Heart left ventricle (tissue), 13 donors: ENCODE measurements around the gene ATP6V0A1.
"Not testable (repeated sequence)": the region's sequence is repeated elsewhere in the genome, so short reads cannot be mapped to it uniquely, and the experiment has no call there.

Experiments
- POLR2A ChIP-seq, 2 donors: fragments of 450-650 bp; IDR thresholded peaks; one replicate each; pipeline ENCODE4 v1.6.1; 2017; ENCODE audit warnings: antibody characterized with exemption in 2 of 2, mild to moderate bottlenecking in 2 of 2, moderate library complexity in 2 of 2
- TF ChIP-seq, protein P1 (sequence below), 12 donors: fragments of 200-600 bp; sonication (generic) in 4 of 12; IDR thresholded peaks; one replicate each; pipeline versions ENCODE4 v1.5.0 to v1.8.0; 2018 to 2022; ENCODE audit warnings: antibody characterized with exemption in 12 of 12, mild to moderate bottlenecking in 5 of 12
- donor health status: ischemic (EF 13 %, LVEDD 7.1; RV severe dilation, severe dysfunction).
- donor health status: DM: no; HTN: yes; CAD: no.
- donor health status: DM: no; HTN: no; CAD: no.
- donor health status: ischemic (EF 25% LVEDD 6.9; RV normal size, moderate dysfunction).
- donor health status: ischemic (EF 25% LVEDD 5.7; RV mildly dilated, moderate dysfunction).
- donor health status: ischemic (EF 35%, LVEDD 5.7; RV mildly dilated, moderate dysfunction).
- donor health status: nonischemic (EF 11% LVEDD 7.7; RV severe dilation, severe dysfunction).
- donor health status: DM: yes; HTN: yes; CAD: no.
- donor health status: PGD.
- donor health status: ischemic (EF 29% LVEDD 5.4; RV normal size, mild dysfunction).
- donor health status: nonischemic (EF 23%, LVEDD 6.1; RV moderate dilation, normal function).

DNA sequence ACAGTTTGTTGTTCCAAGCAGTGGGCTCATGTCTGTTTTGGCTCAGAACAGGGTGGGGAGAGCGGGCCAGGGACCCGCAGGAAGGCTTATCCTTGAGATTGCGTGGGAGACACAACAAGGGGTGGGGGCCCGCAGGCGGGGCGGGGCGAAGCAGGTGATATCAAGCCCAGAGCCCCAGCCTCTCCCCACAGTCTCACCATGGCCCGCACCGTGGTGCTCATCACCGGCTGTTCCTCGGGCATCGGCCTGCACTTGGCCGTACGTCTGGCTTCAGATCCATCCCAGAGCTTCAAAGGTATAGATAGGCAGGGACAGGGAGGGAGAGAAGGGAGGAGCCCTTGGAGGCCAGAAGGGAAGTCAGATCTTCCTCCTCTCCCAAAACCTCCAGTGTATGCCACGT is 94.1 kb downstream of the ATP6V0A1 start, which contains the start of gene HSD17B1:
- TF ChIP-seq, protein P1, sequence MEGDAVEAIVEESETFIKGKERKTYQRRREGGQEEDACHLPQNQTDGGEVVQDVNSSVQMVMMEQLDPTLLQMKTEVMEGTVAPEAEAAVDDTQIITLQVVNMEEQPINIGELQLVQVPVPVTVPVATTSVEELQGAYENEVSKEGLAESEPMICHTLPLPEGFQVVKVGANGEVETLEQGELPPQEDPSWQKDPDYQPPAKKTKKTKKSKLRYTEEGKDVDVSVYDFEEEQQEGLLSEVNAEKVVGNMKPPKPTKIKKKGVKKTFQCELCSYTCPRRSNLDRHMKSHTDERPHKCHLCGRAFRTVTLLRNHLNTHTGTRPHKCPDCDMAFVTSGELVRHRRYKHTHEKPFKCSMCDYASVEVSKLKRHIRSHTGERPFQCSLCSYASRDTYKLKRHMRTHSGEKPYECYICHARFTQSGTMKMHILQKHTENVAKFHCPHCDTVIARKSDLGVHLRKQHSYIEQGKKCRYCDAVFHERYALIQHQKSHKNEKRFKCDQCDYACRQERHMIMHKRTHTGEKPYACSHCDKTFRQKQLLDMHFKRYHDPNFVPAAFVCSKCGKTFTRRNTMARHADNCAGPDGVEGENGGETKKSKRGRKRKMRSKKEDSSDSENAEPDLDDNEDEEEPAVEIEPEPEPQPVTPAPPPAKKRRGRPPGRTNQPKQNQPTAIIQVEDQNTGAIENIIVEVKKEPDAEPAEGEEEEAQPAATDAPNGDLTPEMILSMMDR (IDR thresholded peaks at IDR 0.05), result not testable (repeated sequence)
- TF ChIP-seq POLR2A (IDR thresholded peaks at IDR 0.05), result not testable (repeated sequence)
